Panc1 (cell line): ENCODE results near the gene EPHX1.

Experiments used
- POLR2AphosphoS5 ChIP-seq: IDR thresholded peaks from 2 replicates; pipeline ENCODE4 v1.6.1; 2012; ENCODE audit warnings: mild to moderate bottlenecking, low read depth, low read length, moderate library complexity
- TF ChIP-seq, protein P1 (sequence below): fragments of 450-650 bp; IDR thresholded peaks from 2 replicates; pipeline ENCODE4 v1.5.1; 2017; ENCODE audit warnings: mild to moderate bottlenecking
- TF ChIP-seq, protein P2 (sequence below), 2 experiments: IDR thresholded peaks; 2 replicates each; pipeline ENCODE4 v1.6.1; 2011 to 2012; ENCODE audit warnings: low read depth in 2 of 2, control low read depth in 1 of 2, low read length in 1 of 2, mild to moderate bottlenecking in 1 of 2, moderate library complexity in 1 of 2; ENCODE audit not compliant: insufficient read depth in 1 of 2

DNA sequence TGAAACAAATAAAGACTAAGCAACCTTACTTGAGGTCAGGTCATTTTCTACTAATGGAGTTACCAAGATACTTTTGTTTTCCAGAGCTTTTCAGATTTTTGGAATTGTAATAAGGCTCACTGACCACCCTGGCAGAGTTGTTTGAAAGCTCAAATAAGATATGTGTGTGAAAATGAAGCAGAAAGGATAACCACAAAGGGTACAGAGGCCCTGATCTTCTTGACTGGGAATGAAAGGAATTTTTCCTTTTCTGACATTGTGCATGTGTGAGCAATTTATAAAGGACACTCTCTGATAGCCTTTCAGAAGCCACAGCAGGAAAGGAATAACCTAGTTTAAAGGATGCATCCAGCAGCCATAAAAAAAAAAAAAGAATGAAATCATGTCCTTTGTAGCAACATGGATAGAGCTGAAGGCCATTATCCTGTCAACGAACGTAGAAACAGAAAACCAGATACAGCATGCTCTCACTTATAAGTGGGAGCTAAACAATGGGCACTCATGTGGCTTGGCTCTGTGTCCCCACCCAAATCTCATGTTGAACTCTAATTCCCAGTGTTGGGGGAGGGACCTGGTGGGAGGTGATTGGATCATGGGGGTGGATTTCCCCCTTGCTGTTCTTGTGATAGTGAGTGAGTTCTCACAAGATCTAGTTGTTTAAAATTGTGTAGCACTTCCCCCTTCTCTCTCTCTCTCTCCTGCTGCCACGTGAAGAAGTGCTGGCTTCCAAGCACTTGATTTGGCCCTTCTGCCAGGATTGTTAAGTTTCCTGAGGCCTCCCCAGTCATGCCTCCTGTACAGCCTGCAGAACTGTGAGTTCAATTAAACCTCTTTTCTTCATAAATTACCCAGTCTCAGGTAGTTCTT lies 35.4 kb upstream of the EPHX1 start:
- TF ChIP-seq, protein P1, sequence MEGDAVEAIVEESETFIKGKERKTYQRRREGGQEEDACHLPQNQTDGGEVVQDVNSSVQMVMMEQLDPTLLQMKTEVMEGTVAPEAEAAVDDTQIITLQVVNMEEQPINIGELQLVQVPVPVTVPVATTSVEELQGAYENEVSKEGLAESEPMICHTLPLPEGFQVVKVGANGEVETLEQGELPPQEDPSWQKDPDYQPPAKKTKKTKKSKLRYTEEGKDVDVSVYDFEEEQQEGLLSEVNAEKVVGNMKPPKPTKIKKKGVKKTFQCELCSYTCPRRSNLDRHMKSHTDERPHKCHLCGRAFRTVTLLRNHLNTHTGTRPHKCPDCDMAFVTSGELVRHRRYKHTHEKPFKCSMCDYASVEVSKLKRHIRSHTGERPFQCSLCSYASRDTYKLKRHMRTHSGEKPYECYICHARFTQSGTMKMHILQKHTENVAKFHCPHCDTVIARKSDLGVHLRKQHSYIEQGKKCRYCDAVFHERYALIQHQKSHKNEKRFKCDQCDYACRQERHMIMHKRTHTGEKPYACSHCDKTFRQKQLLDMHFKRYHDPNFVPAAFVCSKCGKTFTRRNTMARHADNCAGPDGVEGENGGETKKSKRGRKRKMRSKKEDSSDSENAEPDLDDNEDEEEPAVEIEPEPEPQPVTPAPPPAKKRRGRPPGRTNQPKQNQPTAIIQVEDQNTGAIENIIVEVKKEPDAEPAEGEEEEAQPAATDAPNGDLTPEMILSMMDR = no peak
- TF ChIP-seq POLR2AphosphoS5 = no peak
- TF ChIP-seq, protein P2, sequence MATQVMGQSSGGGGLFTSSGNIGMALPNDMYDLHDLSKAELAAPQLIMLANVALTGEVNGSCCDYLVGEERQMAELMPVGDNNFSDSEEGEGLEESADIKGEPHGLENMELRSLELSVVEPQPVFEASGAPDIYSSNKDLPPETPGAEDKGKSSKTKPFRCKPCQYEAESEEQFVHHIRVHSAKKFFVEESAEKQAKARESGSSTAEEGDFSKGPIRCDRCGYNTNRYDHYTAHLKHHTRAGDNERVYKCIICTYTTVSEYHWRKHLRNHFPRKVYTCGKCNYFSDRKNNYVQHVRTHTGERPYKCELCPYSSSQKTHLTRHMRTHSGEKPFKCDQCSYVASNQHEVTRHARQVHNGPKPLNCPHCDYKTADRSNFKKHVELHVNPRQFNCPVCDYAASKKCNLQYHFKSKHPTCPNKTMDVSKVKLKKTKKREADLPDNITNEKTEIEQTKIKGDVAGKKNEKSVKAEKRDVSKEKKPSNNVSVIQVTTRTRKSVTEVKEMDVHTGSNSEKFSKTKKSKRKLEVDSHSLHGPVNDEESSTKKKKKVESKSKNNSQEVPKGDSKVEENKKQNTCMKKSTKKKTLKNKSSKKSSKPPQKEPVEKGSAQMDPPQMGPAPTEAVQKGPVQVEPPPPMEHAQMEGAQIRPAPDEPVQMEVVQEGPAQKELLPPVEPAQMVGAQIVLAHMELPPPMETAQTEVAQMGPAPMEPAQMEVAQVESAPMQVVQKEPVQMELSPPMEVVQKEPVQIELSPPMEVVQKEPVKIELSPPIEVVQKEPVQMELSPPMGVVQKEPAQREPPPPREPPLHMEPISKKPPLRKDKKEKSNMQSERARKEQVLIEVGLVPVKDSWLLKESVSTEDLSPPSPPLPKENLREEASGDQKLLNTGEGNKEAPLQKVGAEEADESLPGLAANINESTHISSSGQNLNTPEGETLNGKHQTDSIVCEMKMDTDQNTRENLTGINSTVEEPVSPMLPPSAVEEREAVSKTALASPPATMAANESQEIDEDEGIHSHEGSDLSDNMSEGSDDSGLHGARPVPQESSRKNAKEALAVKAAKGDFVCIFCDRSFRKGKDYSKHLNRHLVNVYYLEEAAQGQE (IDR thresholded peaks at IDR 0.05; ENCODE audit: insufficient read depth in 1 of 2, low read depth in 2 of 2, low read length in 1 of 2) = no peak
